GM18508 (cell line): ENCODE measurements around the gene MTHFD1.
"Not testable (repeated sequence)": the region's sequence is repeated elsewhere in the genome, so short reads cannot be mapped to it uniquely, and the experiment has no call there.

ENCODE experiments used
- ATAC-seq: cut with Tn5 transposase; IDR thresholded peaks from one replicate; pipeline ENCODE4 v1.9.1; 2021; ENCODE audit warnings: moderate number of reproducible peaks; ENCODE audit not compliant: insufficient read depth, unreplicated experiment

Gene MTHFD1

DNA sequence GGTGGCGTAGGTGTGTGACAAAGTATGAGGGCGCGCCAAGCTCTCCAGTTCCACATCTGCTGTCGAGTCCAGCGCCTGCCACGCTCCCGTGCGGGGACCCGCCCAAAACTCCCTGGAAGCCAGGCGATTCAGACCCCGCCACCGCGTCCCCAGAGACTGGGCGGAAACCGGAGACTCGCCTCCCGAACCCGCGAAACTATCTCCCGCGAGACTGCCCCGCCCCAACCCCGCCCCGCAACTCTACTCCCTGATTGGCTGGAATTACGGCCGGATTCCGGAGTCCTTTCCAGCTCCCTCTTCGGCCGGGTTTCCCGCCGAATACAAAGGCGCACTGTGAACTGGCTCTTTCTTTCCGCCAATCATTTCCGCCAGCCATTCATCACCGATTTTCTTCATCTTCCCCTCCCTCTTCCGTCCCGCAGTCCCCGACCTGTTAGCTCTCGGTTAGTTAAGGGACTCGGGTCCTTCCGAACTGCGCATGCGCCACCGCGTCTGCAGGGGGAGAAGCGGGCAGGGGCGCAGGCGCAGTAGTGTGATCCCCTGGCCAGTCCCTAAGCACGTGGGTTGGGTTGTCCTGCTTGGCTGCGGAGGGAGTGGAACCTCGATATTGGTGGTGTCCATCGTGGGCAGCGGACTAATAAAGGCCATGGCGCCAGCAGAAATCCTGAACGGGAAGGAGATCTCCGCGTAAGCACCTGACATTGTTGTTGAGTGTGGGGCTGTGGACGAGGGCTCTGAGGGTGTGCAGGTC, at the start of gene MTHFD1:
MTHFD1 (plus strand) TSS at position 572 of the 751 bp plus-strand sequence; CDS start at position 647, 75 bp downstream.
- peak; percentile 69 for ATAC-seq

DNA sequence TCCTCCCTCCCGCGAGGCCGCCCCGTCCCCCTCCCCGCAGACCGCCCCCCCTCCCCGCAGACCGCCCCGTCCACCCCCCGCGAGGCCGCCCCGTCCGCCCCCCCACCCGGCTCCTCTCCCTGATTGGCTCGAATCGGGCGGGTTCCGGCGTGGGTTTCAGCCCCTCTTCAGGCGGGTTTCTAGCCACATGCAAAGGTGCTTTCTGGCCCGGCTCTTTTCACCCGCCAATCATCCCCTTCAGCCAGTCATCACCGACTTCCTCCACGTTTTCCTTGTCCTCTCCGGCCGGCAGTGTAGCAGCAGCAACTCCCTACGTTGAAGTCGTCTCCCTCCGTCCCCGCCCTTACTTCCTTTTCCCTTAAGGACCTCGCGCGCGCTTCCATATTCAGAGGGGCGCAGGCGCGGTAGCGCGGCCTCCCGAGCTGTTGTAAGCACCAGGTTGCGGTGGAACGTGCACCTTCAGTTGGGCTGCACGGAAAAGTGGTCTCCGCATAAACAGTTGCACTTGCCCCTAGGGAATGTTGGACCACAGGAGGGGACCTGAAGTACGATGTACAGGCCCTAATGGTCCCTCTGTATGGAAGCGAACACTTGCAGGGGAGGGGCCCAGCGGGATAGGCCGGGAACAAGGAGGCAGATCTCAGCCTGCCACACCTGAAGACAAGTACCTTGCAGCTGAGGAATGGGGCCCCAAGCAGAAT, 49.4 kb upstream of the MTHFD1 start:
- ATAC-seq, result peak; percentile 72

- no peak for ATAC-seq
Measured at GRCh38 chr14:64340560-64341196, 47.5 kb upstream of the MTHFD1 start.

DNA sequence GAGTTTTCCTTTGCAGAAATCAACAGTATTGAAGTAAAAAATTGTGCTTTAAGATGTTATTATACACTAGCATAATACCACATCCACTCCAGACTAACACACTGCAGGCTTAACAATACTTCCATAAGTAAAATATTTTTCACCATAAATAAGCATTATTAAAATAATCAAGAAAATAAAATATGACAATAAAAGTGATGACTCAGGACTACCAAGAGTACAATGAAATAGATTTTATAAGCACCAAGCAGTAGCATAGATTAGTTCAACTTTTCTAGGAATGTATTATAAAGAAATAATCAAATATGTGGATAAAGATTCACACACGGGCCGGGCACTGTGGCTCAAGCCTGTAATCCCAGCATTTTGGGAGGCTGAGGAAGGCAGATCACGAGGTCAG, 40.4 kb upstream of the MTHFD1 start:
- ATAC-seq, result no peak

- ATAC-seq, result no peak
Measured at GRCh38 chr14:64349741-64350490, 38.2 kb upstream of the MTHFD1 start.

- ATAC-seq, result no peak
Measured at GRCh38 chr14:64363265-64363846, 24.8 kb upstream of the MTHFD1 start.

- ATAC-seq, result no peak
Measured at GRCh38 chr14:64364907-64365306, 23.2 kb upstream of the MTHFD1 start.

DNA sequence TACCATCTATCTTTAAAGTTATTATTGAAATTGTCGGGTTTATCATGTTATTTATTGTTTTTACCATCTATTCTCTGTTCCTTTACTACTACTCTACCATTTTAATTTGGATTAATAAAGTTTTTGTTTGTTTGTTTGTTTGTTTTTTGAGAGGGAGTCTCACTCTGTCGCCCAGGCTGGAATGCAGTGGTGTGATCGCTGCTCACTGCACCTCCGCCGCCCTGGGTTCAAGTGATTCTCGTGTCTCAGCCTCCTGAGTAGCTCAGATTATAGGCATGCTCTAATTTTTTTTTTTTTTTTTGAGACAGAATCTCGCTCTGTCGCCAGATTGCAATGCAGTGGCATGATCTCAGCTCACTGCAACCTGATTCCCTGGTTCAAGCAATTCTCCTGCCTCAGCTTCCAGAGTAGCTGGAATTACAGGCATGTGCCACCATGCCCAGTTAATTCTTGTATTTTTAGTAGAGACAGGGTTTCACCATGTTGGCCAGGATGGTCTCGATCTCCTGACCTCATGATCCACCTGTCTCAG, 22.7 kb upstream of the MTHFD1 start:
- ATAC-seq, result not testable (repeated sequence)

DNA sequence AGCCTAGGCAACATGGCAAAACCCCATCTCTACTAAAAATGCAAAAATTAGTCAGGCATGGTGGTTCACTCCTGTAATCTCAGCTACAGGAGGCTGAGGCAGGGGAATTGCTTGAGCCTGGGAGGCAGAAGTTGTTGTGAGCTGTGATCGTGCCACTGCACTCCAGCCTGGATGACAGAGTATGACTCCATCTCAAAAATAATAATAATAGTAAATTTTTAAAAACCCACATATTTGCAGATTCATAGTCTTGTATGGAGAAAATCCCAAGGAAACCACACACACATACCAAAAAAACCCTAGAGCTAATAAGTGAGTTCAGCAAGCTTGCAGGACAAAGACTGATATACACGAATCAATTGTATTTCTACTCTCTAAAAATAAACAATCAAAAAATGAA, 19.0 kb upstream of the MTHFD1 start:
- no peak for ATAC-seq

GRCh38 chr14:64387232-64387781, 846 bp upstream of the MTHFD1 start:
- peak; percentile 18 for ATAC-seq

DNA sequence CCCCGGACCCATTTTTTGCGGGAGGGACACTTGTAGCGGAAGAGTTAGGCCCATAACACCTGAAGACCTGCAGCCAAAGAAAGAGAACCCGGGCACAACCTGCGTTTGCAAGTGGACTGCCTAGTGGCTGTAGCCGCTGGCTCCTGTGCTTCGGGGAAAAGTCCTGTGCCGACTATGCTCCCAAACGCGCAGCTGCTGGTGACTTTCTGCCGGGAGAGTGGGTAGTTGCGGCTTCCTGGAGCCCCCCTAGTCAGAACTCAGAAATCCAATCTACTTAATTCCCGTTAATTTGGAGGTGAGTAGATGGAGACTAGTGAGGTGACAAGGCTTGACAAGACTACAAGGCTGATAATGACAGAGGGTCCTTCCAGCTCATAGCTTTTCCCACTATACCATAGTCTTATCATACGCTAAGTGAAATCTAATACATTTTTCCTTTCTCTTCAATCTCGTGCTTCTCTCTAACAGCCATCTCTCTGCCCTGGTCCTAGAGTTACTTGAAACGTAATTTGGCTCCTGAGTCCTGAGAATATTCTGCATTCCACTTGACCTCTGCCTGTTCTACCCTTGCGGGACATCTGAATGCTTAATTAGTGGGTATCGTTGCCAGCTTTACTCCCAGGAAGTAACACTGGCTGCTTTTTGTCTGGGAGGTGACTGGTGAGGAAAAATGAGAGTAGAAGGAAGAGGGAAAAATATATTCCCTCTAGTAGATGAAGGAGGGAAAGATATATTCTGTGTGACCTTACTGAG, 556 bp downstream of the MTHFD1 start:
- no peak for ATAC-seq

GRCh38 chr14:64391113-64391725, 3.1 kb downstream of the MTHFD1 start:
- ATAC-seq, result no peak

- ATAC-seq, result no peak
Measured at GRCh38 chr14:64391986-64392385, 3.8 kb downstream of the MTHFD1 start.

GRCh38 chr14:64393189-64393726, 5.1 kb downstream of the MTHFD1 start:
- ATAC-seq, result not testable (repeated sequence)

GRCh38 chr14:64394423-64394822, 6.3 kb downstream of the MTHFD1 start:
- no peak for ATAC-seq

DNA sequence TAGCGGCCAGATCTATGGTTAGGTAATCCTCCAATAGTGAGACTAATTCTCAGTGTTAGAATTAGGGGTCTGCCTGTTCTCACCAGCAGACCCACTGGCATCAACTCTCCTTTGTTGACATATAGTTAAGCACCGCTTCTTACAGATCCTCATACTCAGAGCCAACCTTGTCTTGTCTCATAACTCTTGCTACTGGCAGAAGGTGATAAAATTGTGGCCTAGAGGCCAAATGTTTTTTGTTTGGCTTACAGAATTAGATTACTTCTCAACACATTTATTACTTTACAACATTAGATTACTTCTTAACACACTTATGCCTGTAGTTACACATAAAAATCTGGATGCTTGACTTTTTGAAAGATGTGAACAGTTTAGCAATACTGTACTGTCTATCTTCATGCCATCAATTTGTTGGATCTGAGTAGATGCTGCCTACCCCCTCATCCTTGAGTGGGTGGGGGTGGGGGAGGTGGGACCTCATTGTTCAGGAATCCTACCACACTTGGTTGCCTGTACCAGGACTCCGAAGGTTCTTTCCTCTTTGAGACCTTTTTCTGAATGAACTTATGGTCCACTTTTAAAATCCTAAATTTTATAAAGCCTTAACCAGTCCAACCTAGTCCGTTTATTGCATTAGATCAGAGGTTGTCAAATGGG, 7.0 kb downstream of the MTHFD1 start:
- no peak for ATAC-seq

DNA sequence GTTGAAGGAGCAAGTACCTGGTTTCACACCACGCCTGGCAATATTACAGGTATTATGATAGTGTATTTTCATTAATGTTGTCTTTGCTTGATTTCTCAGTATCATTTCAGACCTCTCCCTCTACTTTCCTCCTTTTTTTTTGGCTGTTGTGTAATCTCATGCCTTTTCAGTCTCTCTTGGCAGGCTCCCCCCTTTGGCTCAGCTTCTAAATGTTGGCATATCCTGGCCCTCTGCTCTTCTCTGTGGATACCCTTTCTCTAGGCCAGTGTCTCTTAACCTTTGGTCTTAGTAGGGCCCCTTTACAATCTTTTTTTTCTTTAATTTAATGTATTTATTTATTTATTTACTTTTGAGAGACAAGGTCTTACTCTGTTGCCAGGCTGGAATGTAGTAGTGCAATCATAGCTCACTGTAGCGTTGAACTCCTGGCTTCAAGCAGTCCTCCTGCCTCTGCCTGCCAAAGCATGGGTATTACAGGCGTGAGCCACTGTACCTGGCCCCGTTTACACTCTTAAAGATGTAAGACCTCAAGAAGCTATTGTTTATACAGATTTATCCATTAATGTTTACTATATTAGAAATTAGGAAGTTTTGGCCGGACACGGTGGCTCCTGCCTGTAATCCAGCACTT, 12.8 kb downstream of the MTHFD1 start:
- no peak for ATAC-seq
